Activated CD4-positive, alpha-beta T cell treated with anti-CD3 and anti-CD28 coated beads, Interleukin-2, Interleukin-6, amounts not matched to agents 100 ng/mL and 50 ng/mL, durations not matched to agents 16 hours and 8 hours (primary cell): ENCODE results near the gene VRK2.
A peak's percentile ranks its signal among the peaks of the same experiment; 100 is the strongest.

Experiments used
- DNase-seq: peaks from one replicate; pipeline ENCODE4 v3.0.0-alpha.2; 2020

VRK2 gene

DNA sequence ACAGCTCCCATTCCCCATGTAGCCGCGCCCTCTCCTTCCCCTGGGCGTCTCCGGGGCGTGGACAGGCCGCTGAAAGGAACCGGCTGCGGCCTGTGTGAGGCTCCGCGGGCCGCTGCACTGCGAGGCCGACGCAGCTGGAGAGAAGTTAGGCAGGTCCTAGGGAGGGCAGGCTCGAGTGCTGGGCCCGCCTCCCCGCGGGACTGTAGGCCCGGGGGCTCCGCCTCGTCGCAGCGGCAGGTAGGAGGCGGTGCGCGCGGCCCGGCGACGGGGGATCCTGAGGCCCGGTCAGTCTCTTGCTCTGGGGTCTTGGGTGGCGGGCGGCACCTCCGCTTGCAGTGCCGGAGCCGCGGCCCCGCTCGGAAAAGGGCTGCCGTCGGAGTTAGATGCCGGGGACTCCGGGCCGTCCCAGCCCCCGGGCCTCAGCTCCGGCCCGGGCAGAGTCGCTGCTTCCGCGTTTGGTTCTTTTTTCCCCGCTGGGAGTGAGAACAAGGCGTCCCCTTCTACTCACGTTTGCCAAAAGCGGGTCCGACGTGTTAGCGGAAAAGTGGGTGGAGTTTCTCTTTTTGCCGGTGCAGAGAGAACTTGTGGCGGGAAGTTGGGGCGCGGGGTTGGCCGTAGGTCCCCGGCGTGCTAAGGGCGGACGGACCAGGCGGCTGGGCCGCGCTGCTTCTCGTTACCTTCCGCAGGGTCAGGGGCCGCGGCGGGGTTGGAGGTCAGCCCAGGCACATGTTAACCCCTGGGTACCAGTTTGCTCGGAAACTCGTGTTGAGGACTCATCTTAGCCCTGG, at the start of gene VRK2:
Gene VRK2 (plus strand): TSS at position 222 of the 788 bp plus-strand sequence. CDS start 2,026 bp downstream, outside the sequence.
- DNase-seq = peak; percentile 92

DNA sequence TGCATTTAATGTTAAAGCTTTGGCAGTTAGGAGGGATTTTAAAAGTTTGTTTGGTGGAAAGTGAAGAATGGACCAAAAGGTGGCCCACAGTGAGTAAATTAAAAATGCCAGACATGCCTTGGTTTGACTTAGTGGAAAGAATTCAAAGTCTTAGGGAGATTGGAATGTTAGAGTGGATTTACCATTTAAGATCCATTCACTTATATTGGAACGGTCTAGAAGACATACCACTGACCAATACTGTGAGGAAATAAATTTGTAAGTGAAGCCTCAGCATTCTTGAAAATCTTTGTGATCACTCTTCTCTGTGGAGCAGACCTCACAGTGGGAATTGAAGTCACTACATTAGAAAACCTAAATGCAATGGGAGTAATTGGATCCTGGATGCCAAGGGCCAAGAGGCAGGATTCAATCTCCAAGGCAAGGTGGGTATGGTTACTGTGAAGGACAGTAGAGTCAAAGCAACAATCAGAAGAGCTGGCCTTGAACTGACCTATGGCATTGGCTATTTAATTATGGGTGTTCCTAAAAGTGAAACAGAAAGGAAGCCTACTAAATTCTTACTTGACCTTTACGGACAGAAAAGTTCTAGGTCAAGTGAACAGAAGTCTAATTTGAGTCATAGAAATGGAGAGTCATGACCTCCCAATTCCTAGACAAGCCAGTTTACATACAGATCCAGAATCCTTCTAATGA, 40.2 kb upstream of the VRK2 start:
- DNase-seq = no peak

DNA sequence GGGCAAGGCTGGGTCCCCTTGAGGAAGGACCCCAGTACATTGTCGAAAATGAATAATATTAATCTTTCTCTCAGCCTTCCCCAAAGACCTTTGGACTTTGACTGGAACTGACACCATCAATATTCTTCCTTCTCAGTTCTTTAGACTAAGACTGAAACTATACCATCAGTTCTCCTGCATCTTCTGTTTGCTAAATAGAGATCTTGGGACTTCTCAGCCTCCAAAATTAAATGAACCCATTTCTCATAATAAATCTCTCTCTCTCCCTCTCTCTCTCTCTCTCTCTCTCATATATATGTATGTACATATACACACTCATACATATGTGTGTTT, 39.7 kb upstream of the VRK2 start:
- no peak for DNase-seq

DNA sequence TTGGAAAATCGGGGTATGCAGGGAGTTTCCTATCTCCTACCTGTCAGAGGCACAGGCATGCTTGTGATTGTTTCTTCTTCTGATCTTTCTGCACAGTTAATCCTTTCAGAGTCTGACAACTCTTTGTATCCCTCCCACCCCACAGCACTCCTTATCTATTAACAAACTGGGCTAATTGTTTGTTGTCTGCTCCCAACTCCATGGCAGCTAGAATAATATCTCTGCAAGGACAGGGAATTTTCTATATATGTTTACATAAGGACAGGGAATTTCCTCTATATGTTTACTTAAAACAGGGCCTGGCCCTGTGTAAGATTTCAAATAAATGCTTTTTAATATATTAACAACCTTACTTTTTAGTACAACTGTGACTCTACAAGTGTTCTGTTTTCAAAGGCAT, 36.0 kb upstream of the VRK2 start:
- DNase-seq = no peak

DNA sequence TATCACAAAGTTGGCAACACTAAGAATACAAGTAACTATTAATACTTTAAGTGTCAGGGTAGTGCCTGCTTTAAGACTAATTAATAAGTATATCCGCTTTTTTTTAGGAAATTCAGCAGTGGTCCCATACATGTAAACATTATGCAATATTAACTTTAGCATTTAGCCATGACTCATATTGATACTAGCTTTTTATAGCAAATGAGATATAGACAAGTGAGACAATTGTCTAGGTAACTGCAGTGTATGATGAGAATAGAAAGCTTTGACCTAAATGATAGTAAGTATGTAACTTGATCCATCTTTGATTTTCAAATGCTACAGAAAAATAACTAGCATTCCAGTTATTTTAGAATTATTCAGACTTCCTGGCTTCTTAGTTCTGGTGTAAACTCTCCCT, 27.4 kb upstream of the VRK2 start:
- no peak for DNase-seq

DNA sequence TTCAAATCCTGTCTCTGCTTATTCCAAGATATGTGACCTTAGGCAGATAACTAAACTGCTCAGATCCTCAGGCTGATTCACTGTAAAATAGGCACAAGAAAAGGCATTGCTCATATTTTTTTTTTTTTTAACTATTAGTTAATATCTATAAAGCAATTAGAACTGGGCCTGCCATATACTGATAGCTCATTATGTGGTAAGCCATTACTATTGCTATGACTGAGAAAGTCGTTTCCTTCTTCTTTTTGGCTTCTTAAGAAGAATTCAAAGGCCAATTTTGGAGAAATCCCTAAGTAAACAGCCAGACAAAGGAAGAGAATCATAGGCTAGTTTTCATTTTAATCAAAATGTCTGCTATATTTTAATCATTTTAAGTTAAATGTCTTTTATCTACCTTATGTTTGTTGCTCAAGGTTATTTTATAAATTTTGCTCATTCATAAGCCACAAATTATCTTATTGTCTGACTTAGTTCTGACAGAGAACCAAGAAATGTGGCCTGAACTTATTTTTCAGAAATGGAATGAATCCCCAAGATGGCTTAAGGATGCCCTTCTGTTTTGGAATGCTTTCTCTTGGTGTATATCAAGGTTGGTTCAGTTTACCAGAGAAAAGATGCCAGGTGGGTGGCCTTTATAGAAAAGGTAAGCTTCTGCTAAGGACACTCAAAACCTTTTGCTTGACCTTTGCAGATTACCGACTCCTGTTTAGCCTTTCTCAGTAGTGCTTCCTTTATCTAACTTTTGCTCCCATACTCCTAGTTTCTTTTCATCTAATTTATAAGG, 21.3 kb upstream of the VRK2 start:
- no peak for DNase-seq

DNA sequence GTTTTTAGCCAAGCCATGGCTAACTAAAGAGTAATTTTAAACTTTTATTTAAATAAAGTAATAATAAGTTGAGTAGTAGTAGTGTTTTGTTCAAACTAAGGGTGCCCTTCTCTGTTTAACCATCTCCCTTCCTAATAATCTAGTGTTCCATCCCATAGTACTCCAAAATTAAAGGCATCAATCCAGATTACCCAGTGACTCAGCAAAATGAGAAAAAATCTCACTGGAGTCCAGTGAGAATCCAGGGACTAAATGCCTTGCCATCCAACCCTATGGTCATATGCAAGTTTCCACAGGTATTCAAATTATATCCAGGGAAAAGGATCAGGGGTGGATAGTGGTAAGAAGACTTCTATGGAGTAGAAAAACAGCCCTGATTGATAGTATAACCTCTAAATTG, 19.6 kb upstream of the VRK2 start:
- no peak for DNase-seq

DNA sequence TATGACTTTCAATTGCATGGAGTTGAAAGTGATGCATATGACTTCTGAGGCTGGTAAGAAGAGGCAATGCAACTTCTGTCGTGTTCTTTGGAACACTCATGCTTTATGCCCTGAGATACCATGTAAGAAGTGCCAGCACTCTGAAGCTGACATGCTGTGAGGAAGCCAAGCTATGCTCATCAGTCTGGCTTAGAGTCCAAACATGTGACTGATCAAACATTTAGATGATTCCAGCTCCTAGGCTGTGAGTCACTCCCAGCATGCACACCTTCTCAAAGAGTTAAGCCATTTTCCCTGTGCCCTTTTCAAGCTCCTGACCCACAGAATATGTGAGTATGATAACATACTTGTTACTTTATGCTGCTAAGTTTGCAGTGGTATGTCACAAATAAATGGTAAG, 15.8 kb upstream of the VRK2 start:
- DNase-seq = no peak

DNA sequence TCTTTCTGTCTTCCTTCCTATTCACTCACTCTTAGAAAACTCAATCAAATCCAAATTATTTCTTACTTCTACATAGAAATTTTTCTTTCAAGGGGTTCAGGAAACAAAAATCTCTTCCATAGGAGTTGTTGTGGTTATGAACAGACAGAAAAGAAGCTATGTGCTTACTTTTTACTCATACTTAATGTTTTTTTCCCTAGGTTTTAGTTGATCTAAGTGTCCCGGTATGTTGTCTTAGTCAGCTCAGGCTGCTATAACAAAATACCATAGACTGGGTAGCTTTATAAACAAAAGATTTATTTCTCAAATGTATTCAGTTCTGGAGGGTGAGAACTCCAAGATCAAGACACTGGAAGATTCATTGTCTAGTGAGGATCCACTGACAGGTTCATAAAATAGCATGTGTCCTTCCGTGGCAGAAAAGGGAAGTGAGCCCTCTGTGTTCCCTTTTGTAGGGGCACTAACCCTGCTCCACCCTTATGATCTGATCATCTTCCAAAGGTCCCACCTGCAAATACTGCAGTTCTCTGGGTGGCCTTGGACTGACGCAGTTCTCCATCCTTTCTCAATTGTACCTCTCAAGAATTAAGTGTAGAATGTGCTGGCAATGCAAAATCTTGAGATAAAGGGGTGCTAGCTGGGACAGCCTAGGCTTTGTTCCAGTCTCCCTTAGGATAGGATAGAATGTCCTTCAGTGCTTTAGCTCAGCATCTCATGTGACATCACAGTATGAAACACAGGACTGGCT, 14.4 kb upstream of the VRK2 start:
- no peak for DNase-seq

DNA sequence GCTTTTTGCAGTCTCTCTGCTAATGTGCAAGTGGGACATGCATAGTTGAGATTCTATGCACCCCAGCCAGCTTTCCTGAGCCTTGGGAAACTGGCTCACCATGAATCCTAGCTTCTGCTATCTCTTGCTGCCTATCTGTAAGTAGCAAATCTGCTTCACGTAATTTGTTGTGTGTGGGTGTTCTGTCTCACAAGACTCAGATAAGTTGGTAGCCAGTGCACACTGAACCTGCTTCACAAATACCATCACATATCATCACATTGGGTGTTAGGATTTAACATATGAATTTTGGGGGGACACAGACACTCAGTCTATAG, 13.9 kb upstream of the VRK2 start:
- no peak for DNase-seq

DNA sequence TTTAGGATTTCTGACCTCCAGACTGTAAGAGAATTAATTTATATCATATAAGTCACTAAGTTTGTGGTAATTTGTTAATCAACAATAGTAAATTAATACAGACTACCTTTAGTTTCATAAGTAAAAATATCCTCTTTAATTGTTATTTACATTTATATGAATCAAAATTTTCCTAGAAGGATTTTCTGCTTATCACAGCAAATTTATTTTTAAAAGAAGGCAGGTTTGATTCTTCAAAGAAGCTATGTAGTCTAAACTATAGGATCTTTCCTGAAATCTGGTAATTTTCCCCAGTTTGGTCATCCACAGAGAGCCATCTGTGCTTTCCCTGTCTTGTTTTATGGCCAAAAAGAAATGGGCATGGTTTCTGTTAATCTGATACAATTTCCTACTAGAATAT, 13.1 kb upstream of the VRK2 start:
- DNase-seq = no peak

DNA sequence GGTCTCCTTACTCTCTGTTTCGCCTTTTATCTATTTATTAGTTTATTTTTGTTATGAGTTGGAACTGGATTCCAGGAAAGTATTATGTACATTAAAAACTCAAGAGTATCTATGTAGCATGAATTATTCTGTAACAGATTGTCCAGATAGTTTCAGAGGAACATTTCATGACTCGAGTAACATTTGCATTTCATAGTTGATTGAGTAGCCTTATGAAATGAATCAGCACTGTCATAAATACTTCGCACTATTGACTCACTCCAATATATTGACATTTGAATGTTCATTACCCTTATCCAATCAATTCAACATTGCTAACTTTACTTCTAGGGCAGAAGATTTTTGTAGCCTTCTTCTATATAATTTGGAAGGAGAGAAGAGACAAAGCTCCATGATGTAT, 11.3 kb upstream of the VRK2 start:
- DNase-seq = peak; percentile 6

DNA sequence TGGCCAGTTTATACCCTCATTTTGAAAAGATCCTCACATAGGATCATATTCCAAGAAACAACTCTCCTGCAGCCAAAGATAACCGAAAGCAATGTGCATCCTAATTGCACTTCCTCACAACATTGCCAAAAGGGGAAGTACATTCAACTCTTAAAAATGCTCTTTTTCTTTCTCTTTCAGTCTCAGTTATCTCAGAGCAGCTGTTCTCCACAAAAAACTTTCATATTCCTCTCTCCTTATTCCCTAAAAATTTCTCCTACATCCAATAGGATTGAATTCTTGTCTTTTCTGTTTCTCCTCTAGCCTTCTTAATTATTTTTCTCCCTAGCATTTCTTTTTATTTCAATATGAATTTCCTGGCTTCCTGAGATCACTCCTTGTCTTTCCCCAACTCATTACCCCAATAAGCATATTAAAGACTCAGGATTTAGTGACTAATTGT, 7.4 kb upstream of the VRK2 start:
- no peak for DNase-seq

DNA sequence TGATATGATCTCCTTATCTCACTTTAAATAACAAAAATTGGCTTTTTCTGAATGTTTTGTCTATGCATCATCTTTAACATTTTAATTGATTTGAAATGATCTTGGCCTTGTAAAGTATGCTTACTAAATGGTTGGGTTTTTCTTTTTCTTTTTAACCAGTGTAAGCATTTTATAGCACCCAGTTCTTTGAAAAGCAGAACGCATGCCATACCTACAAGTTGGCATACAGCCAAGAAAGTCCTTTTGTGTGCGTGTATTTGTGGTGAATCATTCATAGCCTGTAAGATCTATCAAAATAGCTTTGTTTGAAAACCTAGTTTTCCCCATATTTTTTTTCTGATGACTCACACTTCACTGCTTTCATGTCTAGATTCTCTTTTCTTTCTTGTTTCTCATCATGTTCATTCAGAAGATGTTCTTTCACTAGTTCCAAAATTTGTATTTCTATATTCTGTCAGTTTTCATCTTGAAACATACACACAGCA, 4.1 kb upstream of the VRK2 start:
- peak; percentile 48 for DNase-seq

DNA sequence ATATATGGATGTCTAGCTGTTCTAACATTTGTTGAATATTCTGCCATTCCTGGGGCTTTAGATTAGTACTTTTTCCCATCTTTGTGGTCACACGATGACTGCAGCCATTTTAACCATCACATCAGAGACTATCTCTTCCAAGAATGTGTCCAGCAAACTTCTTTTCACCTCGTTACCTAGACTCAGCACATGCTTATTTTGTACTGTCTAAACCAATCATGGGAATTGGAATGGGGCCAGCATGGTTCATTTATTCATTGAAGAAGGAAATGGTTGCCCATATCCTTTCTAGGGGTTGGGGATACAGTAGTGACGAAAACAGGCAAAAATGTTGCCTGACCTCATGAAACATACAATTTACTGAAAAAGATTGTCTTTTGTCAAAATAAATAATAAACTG, 2.5 kb upstream of the VRK2 start:
- no peak for DNase-seq

DNA sequence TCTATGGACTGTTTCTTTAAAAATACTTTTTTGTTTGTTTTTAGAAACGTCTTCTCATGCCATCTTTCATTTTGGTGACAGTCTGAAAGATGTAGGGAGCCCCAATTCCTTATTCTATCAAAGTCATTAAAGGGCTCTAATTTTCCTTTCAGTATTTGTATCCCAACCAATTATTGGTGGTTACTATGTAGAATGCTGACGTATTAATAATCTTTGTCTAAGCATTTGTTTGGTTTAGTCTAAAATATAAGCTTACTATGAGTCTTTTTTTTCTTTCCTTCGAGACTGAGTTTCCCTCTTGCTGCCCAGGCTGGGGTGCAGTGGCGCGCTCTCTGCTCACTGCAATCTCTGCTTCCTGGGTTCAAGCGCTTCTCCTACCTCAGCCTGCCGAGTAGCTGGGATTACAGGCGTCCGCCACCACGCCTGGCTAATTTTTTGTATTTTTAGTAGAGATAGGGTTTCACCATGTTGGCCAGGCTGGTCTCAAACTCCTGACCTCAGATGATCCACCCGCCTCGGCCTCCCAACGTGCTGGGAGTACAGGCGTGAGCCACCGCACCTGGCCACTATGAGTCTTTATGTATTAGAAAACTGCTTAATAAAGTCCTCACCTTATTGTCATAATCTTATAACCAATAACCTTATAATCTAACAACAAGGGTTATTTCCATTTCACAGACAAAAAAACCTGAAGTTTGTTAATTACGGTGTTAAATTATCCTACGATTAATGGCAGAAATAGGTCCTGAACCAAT, 849 bp upstream of the VRK2 start:
- DNase-seq = no peak

DNA sequence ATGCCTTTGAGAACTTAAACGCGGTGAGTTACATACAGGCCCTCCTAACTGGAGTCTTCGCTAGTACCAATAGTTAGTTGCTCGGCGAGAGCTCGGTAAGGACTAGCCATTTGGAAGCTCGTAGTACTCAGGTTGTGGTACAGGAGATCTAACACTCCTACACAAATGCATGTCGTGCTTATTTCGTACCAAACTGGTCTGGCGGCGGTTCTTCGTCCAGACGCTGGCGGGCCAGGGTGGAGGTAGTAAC, 346 bp upstream of the VRK2 start:
- DNase-seq = no peak

DNA sequence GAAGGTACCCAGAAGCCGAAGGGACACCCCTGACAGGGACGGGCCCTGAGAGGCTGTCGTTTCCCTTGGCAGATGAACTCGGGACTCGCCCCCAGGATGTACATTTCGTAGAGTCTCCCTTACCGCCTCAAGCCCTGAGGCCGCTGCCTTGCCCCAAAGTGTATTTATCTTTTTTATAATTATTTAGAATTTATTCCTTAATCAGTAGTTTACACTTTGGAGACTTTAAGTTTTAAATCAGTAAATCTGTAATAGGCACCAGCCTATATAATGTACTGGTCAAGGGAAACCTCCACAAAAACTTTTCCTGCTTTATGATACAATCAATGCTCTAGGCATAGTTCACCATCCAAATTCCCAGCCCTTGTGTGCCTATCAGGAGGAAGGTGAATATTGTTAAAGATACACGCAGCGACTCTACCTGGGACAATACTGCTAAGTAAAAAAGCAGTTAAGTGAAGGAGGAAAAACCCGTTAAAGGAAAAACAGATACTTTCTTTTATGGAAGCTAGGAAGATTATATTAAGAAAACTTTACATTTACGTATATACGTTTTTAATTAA, 848 bp downstream of the VRK2 start:
- DNase-seq = no peak

DNA sequence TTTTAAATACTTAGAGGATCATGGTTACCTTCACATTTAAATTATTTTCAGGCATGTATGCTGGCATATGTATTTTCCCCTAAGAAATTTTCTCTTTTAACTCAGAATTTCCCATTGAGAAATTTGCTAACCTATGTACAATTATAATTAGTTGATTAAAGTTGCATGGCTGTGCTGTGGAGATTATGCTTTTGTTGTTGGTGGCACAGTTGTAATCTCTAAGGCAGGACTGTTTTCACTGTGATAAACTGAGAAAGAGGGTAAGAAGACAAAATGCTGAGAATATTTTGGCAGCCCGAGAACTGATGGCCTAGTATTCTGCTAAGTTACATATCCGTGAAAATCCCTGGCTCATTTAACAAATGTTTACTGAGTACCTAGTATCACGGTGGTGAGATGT, 1.4 kb downstream of the VRK2 start:
- no peak for DNase-seq

DNA sequence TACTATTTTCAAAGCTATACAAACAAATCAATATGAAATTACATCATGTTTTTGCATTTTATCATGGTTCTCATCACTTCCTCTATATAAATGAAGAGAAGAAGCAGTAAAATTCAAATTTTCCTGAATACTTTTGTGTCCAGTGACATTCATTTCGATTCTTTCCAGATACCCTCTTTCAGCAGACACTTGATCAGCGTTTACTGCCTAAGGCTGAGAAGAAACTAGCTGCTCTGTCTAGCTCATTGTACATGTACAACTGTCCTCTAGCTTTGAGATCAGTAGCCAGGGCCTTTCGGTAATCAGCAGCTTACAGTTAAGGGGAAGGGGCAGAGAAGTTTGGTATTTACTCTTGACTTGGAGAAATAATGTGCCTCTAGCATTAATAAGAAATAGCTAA, 4.8 kb downstream of the VRK2 start:
- DNase-seq = no peak

DNA sequence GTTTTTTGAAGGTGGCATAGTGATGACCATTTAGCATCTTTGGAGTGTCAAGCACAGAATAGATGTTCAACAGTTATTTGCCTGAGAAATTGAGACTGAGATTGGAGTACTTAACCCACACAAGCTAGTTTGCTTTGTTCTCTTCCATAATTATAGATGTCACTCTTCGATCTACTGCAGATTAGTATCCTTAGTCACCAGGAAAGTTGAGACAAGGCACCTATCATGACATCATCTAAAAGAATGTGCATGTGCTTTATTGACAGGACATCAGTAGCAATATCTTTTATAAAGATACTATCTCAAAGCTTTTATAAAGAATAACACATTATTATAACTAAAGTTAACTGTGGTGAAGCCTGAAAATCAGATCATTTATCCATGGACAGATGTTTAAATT, 6.4 kb downstream of the VRK2 start:
- DNase-seq = no peak

DNA sequence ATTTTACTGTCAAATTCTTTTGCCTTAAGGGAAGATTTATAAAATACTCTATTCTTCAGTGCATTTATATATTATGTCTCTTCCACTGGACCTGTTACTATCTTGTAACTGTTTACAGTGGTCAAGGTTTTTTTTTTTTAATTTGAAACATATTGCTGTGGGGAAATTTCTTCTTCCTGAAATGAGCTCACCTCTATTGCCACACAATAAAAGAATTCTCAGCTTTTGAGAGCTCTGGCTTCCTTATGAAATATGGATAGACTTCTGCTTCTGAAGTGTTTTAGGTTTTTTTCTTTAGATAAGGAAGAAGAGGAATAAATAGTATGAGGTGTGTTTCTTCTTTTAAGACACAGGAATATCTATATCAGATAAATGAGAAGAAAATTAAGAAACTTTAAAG, 7.7 kb downstream of the VRK2 start:
- no peak for DNase-seq
